ENCODE data around the gene ZNF165. TPM values are rescaled to one million over a fixed set of nuclear protein-coding genes. Genes with fewer than 3 reads are reported as not detected.

The ZNF165 gene
- total RNA-seq, 4 donors from 2014 or later = 1.1 to 2.1 (median 1.2) TPM; not detected in 1

Other genes starting within 250 kb of the ZNF165 start
- not detected for gene OR2B2, start 168.2 kb upstream of the ZNF165 start, total RNA-seq
- not detected for gene OR2B6, start 123.3 kb upstream of the ZNF165 start, total RNA-seq
- gene ZSCAN16, start 44.0 kb downstream of the ZNF165 start, total RNA-seq = 1 to 10 TPM in 3 of 4 donors, not detected in 1; 1.8 to 7.9 (median 5.3) TPM
- gene ZKSCAN8, start 61.3 kb downstream of the ZNF165 start, total RNA-seq = 10 to 100 TPM; 17.4 to 48.9 (median 32.5) TPM
- gene ZSCAN9, start 144.7 kb downstream of the ZNF165 start, total RNA-seq = 10 to 100 TPM; 17.6 to 38.9 (median 24.6) TPM
- 10 to 100 TPM in 1 of 4 donors, 1 to 10 TPM in 3; 1.5 to 15.6 (median 4.7) TPM for gene ZKSCAN4, start 171.7 kb downstream of the ZNF165 start, total RNA-seq
- gene NKAPL, start 178.7 kb downstream of the ZNF165 start, total RNA-seq = 1 to 10 TPM in 1 of 4 donors, under 1 TPM in 1, not detected in 2; 0.97 to 1.2 TPM
- 10 to 100 TPM; 12.6 to 54.7 (median 33.4) TPM for gene ZSCAN26, start 186.6 kb downstream of the ZNF165 start, total RNA-seq
- gene PGBD1, start 201.0 kb downstream of the ZNF165 start, total RNA-seq = 10 to 100 TPM in 1 of 4 donors, 1 to 10 TPM in 3; 2.6 to 10.9 (median 7.0) TPM

All from uterus (tissue), 4 donors.